Osteocyte (in vitro differentiated cells): ENCODE measurements around the gene ASGR2. TPM values are rescaled to one million over a fixed set of nuclear protein-coding genes. Genes with fewer than 3 reads are reported as not detected.
"Not testable (repeated sequence)": the region's sequence is repeated elsewhere in the genome, so short reads cannot be mapped to it uniquely, and the experiment has no call there.

Experiments
- DNase-seq: peaks from one replicate; pipeline ENCODE4 v3.0.0; 2021; ENCODE audit warnings: mixed read lengths; ENCODE audit not compliant: unreplicated experiment; ENCODE audit errors: extremely low spot score
- H3K27ac Mint-ChIP-seq: one replicate; pipeline ENCODE4 v1.8.0; 2021; ENCODE audit warnings: mild to moderate bottlenecking, mixed read lengths; ENCODE audit not compliant: unreplicated experiment
- H3K27me3 Mint-ChIP-seq: one replicate; pipeline ENCODE4 v1.8.0; 2021; ENCODE audit warnings: mixed read lengths; ENCODE audit not compliant: unreplicated experiment
- H3K36me3 Mint-ChIP-seq: one replicate; pipeline ENCODE4 v1.8.0; 2021; ENCODE audit warnings: mixed read lengths; ENCODE audit not compliant: unreplicated experiment
- H3K4me1 Mint-ChIP-seq: one replicate; pipeline ENCODE4 v1.8.0; 2021; ENCODE audit warnings: mixed read lengths; ENCODE audit not compliant: unreplicated experiment
- H3K4me3 Mint-ChIP-seq: one replicate; pipeline ENCODE4 v1.8.0; 2021; ENCODE audit warnings: mild to moderate bottlenecking, moderate library complexity, mixed read lengths; ENCODE audit not compliant: unreplicated experiment
- H3K9me3 Mint-ChIP-seq: one replicate; pipeline ENCODE4 v1.8.0; 2021; ENCODE audit warnings: mixed read lengths; ENCODE audit not compliant: unreplicated experiment
- CTCF ChIP-seq: fragments of 200-600 bp; sonication (generic); IDR thresholded peaks from 2 replicates; pipeline ENCODE4 v1.5.0; 2021; ENCODE audit warnings: antibody characterized with exemption, mild to moderate bottlenecking, moderate library complexity
- total RNA-seq: library from RNA; stranded (reverse); gene quantifications from 2 replicates; pipeline ENCODE4 v1.2.1, GENCODE V29; 2021

Gene ASGR2
- total RNA-seq, 1 donor from 2014 or later: not detected

GRCh38 chr17:7098802-7099459 lies 15.7 kb downstream of the ASGR2 start:
- no peak for TF ChIP-seq CTCF
- DNase-seq: no peak
- H3K36me3 Mint-ChIP-seq: no peaks in the 10 kb centered on the region
- no peaks in the 10 kb centered on the region for H3K9me3 Mint-ChIP-seq
- no peak overlapping the region for H3K27ac Mint-ChIP-seq
- H3K4me1 Mint-ChIP-seq: no peaks in the 10 kb centered on the region
- H3K27me3 Mint-ChIP-seq: peaks cover 42% of the 10 kb centered on the region
- no peak overlapping the region for H3K4me3 Mint-ChIP-seq

GRCh38 chr17:7097940-7098339 lies 16.7 kb downstream of the ASGR2 start:
- no peaks in the 10 kb centered on the region for H3K9me3 Mint-ChIP-seq
- H3K4me1 Mint-ChIP-seq: no peaks in the 10 kb centered on the region
- no peaks in the 10 kb centered on the region for H3K36me3 Mint-ChIP-seq
- no peak for DNase-seq
- no peak for TF ChIP-seq CTCF
- no peak overlapping the region for H3K27ac Mint-ChIP-seq
- no peak overlapping the region for H3K4me3 Mint-ChIP-seq
- H3K27me3 Mint-ChIP-seq: peaks cover 37% of the 10 kb centered on the region

- Mint-ChIP-seq H3K4me1 (no peaks in the 10 kb centered on the region), H3K9me3 (no peaks in the 10 kb centered on the region), H3K27me3 (peaks cover 28% of the 10 kb centered on the region), H3K4me3 (no peak overlapping the region), H3K27ac (no peak overlapping the region), H3K36me3 (no peaks in the 10 kb centered on the region)
- TF ChIP-seq CTCF: no peak
- no peak for DNase-seq
Observed at GRCh38 chr17:7095625-7096024, 19.0 kb downstream of the ASGR2 start.

- TF ChIP-seq CTCF: no peak
- no peaks in the 10 kb centered on the region for H3K4me1 Mint-ChIP-seq
- H3K36me3 Mint-ChIP-seq: no peaks in the 10 kb centered on the region
- H3K9me3 Mint-ChIP-seq: no peaks in the 10 kb centered on the region
- H3K4me3 Mint-ChIP-seq: no peak overlapping the region
- DNase-seq: no peak
- H3K27ac Mint-ChIP-seq: no peak overlapping the region
- H3K27me3 Mint-ChIP-seq: peaks cover 28% of the 10 kb centered on the region
Observed at GRCh38 chr17:7094652-7095019, 20.0 kb downstream of the ASGR2 start.

GRCh38 chr17:7091311-7092005 lies 23.2 kb downstream of the ASGR2 start:
- not testable (repeated sequence) for H3K4me1 Mint-ChIP-seq, H3K27ac Mint-ChIP-seq, H3K36me3 Mint-ChIP-seq, DNase-seq, H3K9me3 Mint-ChIP-seq, H3K4me3 Mint-ChIP-seq
- H3K27me3 Mint-ChIP-seq: peaks cover 30% of the 10 kb centered on the region

- H3K4me1 Mint-ChIP-seq, H3K27ac Mint-ChIP-seq, H3K36me3 Mint-ChIP-seq, H3K9me3 Mint-ChIP-seq, H3K4me3 Mint-ChIP-seq, DNase-seq: not testable (repeated sequence)
- peaks cover 29% of the 10 kb centered on the region for H3K27me3 Mint-ChIP-seq
Observed at GRCh38 chr17:7089570-7089969, 25.1 kb downstream of the ASGR2 start.

- H3K9me3 Mint-ChIP-seq, H3K27ac Mint-ChIP-seq, H3K4me1 Mint-ChIP-seq, H3K36me3 Mint-ChIP-seq, H3K4me3 Mint-ChIP-seq, DNase-seq: not testable (repeated sequence)
- H3K27me3 Mint-ChIP-seq: peaks cover 31% of the 10 kb centered on the region
Observed at GRCh38 chr17:7088442-7088841, 26.2 kb downstream of the ASGR2 start.
